GM21367 (cell line): ENCODE data around the gene TBL2.
"Not testable (repeated sequence)": the region's sequence is repeated elsewhere in the genome, so short reads cannot be mapped to it uniquely, and the experiment has no call there.

Experiments
- ATAC-seq: cut with Tn5 transposase; IDR thresholded peaks from one replicate; pipeline ENCODE4 v1.9.1; 2021; ENCODE audit not compliant: unreplicated experiment

Gene TBL2

GRCh38 chr7:73578342-73579128, at the start of gene TBL2:
Gene TBL2, minus strand, starts transcription at chr7:73578579. Its CDS starts 30 bp downstream, at chr7:73578549.
- peak; percentile 81 for ATAC-seq

- ATAC-seq, result no peak
Measured at GRCh38 chr7:73626814-73627213, 48.4 kb upstream of the TBL2 start.

- ATAC-seq, result no peak
Measured at GRCh38 chr7:73625276-73625675, 46.9 kb upstream of the TBL2 start.

- ATAC-seq, result no peak
Measured at GRCh38 chr7:73624669-73625001, 46.3 kb upstream of the TBL2 start.

GRCh38 chr7:73623798-73624668, 45.7 kb upstream of the TBL2 start, which contains the start of gene MLXIPL:
Gene MLXIPL, minus strand, starts transcription at chr7:73624522. Its CDS starts 30 bp downstream, at chr7:73624492.
- ATAC-seq, result no peak

GRCh38 chr7:73622909-73623797, 44.8 kb upstream of the TBL2 start:
- ATAC-seq, result no peak

- ATAC-seq, result no peak
Measured at GRCh38 chr7:73622527-73622908, 44.1 kb upstream of the TBL2 start.

GRCh38 chr7:73621168-73622063, 43.0 kb upstream of the TBL2 start:
- ATAC-seq, result no peak

- not testable (repeated sequence) for ATAC-seq
Measured at GRCh38 chr7:73619394-73619793, 41.0 kb upstream of the TBL2 start.

GRCh38 chr7:73618538-73618937, 40.2 kb upstream of the TBL2 start:
- ATAC-seq, result no peak

- not testable (repeated sequence) for ATAC-seq
Measured at GRCh38 chr7:73617520-73617919, 39.1 kb upstream of the TBL2 start.

- no peak for ATAC-seq
Measured at GRCh38 chr7:73615886-73616285, 37.5 kb upstream of the TBL2 start.

GRCh38 chr7:73614937-73615336, 36.6 kb upstream of the TBL2 start:
- not testable (repeated sequence) for ATAC-seq

- ATAC-seq, result no peak
Measured at GRCh38 chr7:73613954-73614735, 35.8 kb upstream of the TBL2 start.

- no peak for ATAC-seq
Measured at GRCh38 chr7:73612598-73613269, 34.4 kb upstream of the TBL2 start.

- no peak for ATAC-seq
Measured at GRCh38 chr7:73611017-73611555, 32.7 kb upstream of the TBL2 start.

GRCh38 chr7:73610105-73610504, 31.7 kb upstream of the TBL2 start:
- ATAC-seq, result no peak

- not testable (repeated sequence) for ATAC-seq
Measured at GRCh38 chr7:73607692-73607983, 29.3 kb upstream of the TBL2 start.
